HG03175 (cell line): ENCODE measurements around the gene CORO2B.

Experiments used
- ATAC-seq: cut with Tn5 transposase; IDR thresholded peaks from one replicate; pipeline ENCODE4 v1.9.1; 2021; ENCODE audit warnings: mild to moderate bottlenecking, moderate library complexity; ENCODE audit not compliant: unreplicated experiment

The CORO2B gene

GRCh38 chr15:68625853-68626252, 47.1 kb downstream of the CORO2B start:
- no peak for ATAC-seq

- no peak for ATAC-seq
Measured at GRCh38 chr15:68626283-68626682, 47.5 kb downstream of the CORO2B start.

DNA sequence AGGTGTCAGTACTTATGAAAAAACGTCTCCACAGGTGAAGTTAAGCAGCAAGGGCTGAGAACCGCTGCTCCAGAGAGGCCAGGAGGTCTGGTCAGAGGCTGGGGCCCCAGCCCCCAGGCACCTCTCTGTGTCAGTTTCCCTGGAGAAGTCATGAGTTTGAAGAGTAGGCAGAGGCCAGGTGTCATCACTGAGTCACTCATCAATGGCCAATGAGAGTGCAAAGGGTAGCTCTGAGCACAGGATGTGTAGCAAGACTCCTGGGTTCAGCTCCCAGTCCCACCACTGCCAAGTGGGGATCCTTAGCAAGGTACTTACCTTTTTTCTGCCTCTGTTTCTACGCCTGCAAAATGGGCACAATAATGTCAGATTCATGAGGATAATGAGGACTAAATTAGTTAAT, 47.9 kb downstream of the CORO2B start:
- ATAC-seq: no peak

- no peak for ATAC-seq
Measured at GRCh38 chr15:68627476-68627875, 48.7 kb downstream of the CORO2B start.

GRCh38 chr15:68627995-68628394, 49.2 kb downstream of the CORO2B start:
- no peak for ATAC-seq

- no peak for ATAC-seq
Measured at GRCh38 chr15:68629519-68630210, 50.9 kb downstream of the CORO2B start.

- no peak for ATAC-seq
Measured at GRCh38 chr15:68630211-68630555, 51.4 kb downstream of the CORO2B start.

- no peak for ATAC-seq
Measured at GRCh38 chr15:68630836-68631235, 52.0 kb downstream of the CORO2B start.

- ATAC-seq: no peak
Measured at GRCh38 chr15:68631601-68632051, 52.8 kb downstream of the CORO2B start.

- ATAC-seq: no peak
Measured at GRCh38 chr15:68632101-68632500, 53.3 kb downstream of the CORO2B start.

DNA sequence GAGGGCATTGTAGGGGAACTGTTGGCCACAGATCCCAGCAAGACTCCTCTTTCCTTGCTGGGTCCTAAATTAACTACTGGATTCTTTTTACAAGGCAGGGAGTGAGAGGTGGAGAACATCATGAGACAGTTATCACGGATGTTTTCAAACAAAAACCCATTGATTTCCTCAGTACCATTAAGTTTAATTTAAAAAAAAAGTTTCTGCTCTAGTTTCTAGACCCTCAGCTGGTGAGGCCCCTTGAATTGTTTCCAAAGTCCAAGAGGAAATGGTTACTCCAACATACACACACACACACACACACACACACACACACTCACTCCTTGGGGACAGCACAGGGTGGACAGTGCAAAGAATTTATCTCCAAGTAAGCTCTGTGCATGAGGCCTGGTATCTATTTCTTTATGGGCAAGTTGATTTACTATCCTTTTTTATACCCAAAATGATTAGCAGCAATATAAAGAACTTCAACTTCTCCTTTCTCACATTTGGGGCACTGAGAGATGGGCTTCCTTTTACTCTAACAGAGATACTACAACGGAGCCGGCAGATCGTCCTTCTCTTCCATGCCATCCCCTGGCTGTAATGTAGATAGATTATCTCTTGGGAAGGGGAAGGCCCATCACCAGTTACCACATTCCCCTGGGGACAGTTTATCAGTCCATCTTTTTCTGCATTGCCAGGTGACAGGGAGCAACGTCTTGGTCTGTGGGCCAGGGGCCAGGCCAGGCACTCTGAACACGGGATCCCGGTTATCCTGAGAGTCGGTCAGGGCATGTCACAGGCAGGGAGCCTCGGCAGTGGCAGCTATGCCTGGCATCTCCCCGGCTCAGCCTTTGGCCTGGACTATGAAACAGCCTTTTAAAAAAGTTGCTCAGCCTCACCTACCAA, 54.7 kb downstream of the CORO2B start:
- ATAC-seq: no peak

DNA sequence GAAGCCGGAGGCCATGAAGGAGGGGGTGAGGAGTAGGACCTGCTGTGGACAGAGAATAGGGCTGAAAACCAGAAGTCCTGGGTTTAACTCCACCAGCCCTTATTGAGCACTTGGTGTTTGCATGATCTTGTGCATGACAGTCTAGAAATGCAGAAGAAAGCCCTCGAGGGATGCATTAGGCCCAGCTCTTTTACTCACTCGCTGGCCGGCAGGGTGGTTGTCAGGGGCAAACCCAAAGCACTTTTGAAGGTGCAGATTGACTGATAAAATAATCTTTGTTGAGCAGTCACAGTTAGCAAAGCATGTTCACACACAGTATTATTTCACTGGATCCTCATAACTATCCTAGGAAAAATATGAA, 55.3 kb downstream of the CORO2B start:
- no peak for ATAC-seq

DNA sequence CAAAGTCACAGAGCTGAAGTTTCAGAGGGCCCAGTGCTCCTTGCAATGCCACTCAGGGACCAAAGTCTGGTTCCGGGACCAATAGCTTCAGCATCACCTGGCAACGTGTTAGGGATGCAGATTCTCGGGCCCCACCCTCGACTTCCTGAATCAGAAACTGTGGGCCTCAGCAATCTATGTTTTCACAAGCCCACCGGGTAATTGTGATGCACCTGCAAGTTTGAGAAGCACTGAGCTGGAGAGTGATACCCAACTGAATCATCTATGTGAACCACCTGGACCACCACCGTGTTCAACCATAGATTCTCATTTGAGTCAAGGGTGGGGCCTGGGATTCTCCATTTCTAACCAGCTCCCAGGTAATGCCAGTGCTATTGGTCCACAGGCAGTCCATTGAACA, 55.7 kb downstream of the CORO2B start:
- ATAC-seq: no peak

GRCh38 chr15:68635141-68635540, 56.3 kb downstream of the CORO2B start:
- no peak for ATAC-seq

- no peak for ATAC-seq
Measured at GRCh38 chr15:68636256-68636655, 57.5 kb downstream of the CORO2B start.

GRCh38 chr15:68637767-68638404, 59.1 kb downstream of the CORO2B start:
- ATAC-seq: no peak

DNA sequence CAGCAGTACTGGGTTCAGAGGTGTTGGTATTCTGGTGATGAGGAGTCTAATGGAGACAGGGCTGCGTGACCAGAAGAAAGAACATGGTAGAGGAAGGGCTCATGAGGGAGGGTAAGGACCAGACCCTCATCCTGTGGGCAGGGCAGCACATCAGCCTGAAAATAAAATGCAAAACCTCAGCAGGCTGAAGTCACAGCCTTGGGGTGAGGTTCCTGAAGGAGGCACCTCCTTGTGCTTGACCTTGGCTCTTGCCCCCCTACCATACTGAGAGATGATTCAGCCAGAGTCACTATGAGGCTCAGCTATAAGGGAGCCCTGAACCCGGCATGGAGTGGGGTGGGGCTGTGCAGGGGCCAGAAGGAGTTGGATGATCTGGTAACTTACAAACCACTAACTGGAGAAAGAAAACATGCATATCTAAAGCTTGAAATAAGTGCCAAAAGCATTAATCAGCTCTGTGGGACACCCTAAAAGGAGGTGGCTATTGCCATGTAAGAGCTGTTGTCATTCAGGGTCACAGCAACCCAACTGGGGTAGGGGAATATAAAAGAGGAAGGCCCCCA, 60.2 kb downstream of the CORO2B start:
- ATAC-seq: no peak

GRCh38 chr15:68639926-68640600, 61.3 kb downstream of the CORO2B start:
- no peak for ATAC-seq

GRCh38 chr15:68640791-68641331, 62.1 kb downstream of the CORO2B start:
- no peak for ATAC-seq

DNA sequence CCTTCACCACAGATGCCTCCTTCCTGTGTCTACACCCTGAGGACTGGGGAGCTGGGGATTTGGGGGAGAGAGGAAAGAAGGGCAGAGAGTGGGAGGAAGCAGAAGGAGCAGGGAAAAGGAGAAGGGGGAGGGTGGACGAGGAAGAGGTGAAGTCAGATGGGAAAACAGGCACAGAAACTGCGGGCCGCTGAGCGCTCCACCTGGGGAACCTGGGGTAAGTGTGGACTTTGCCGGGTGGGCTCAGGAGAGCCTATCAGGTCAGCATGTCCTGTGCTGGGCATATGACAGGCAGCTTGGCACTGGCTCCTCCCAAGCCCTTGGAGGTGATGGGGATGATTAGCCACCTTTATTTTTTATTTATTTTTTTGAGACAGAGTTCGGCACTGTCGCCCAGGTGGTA, 62.6 kb downstream of the CORO2B start:
- no peak for ATAC-seq

DNA sequence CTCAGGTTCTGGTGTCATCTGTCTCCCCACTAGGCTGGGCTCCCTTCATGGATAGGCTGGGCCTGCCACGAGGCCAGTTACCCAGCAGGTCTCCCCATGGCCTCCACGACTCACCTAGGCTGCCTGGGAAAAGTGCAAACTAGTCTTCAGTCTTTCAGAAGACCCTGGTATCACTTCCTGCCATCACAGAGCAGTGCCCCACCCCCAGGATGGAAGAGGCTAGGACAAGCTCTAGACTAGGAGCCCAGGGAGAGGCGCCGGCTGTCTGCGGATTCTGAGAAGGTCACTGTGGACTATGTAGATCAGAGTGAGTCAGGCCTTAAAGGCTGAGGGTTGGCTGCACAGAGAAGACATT, 63.7 kb downstream of the CORO2B start:
- no peak for ATAC-seq
